CD4-positive, alpha-beta T cell treated with Interleukin-17A for 4 hours (primary cell): Measurements from ENCODE around the gene FBLN2.

Experiments used
- DNase-seq: peaks from one replicate; pipeline ENCODE4 v3.0.0-alpha.2; 2020; ENCODE audit warnings: mixed read lengths

FBLN2 gene

GRCh38 chr3:13671482-13672233, 122.7 kb downstream of the FBLN2 start:
- no peak for DNase-seq

DNA sequence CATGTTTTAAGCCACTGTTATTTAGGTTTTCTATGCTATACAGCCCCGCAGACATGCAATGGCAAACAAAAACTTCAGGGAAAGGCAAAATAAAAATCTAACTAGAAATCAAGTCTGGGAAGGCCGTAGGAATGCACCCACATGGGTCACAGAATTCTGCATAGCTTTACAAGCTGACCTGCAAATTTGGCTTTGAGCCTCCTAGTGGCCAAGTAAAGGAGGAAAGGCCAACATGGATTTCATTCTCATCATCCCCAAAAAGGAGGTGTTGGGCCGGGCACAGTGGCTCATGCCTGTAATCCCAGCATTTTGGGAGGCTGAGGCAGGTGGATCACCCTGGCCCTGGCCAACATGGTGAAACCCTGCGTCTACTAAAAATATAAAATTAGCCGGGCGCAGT, 124.3 kb downstream of the FBLN2 start:
- no peak for DNase-seq

- DNase-seq = no peak
These were observed 125.7 kb downstream of the FBLN2 start for GRCh38 chr3:13674538-13675185.

DNA sequence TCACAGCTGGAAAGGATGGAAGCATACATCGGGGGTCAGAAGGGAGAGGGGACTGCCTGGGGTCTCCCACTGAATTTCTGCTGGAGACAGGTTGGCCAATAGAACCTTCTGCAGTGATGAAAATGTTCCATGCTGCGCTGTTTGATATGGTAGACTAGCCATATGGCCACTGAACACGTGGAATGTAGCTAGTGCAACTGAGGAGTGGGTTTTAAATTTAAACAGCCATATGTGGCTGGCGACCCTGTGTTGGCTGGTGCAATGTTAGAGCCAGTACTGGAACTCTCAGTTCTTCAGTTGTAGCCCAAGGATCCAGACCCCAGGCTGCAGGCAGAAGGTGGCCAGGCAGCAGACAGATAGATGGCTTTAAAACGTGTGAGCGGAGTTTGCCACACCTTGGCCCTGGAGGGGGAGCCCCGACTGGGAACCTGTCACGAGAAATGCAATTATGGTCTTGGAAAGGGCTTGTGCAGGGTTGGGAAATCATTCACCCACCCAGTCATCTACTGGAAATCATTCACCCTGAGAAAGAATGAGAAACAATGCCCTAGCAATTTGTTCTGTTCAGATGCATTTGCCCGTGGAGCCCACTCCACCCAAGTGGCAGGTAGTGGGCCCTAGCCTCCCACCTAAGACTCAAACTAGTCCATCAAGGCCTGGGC, 127.6 kb downstream of the FBLN2 start:
- DNase-seq = no peak

GRCh38 chr3:13677272-13677671, 128.3 kb downstream of the FBLN2 start:
- no peak for DNase-seq

DNA sequence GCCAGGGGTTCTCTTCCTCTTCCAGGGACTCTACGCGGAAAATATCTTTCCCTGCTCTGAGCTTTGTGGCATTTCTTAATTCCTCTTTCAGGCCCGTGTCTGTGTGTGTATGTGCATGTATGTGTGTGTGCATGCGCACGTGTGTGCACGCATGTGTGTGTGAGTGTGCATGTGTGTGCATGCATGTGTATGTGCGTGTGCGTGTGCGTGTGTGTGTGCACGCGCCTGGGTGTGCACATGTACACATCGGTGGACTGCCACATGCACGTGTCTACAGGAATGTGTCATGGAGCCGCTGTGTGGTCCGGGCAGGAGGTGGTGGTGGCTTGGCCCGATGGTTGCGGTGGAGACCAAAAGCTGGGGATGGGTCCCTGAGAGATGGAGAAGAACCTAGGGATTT, 133.0 kb downstream of the FBLN2 start:
- no peak for DNase-seq

DNA sequence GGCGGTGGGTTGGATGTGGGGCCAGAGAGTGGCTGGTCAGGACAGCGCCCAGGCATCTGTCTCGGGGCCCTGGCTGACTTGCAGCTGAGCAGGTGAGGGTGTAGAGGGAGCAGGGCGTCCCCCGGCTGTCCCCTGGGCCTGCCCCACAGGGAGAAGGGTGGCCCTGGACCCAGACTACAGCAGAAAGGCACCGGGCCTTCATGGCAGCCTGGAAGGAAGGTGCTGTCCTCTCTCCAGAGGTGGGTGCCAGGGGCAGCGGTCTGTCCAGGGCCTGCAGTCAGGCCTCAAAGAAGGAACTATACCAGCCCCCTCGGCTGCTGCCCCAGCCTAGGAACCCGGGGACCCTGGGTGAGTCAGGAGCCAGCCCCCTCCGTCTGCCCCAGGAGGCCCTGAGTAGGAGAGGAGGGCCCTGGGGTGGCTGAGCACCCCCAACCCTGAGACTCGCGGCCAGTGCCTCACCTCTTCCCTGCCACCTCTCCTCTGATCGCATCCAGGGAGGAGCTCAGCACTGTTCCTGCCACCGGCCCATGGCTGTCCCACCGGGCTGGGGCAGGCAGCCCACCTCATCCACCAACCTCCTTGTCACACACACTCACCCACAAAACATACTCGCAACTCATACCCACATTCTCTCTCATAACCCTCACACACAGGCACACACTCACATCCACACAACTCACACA, 133.5 kb downstream of the FBLN2 start:
- no peak for DNase-seq

DNA sequence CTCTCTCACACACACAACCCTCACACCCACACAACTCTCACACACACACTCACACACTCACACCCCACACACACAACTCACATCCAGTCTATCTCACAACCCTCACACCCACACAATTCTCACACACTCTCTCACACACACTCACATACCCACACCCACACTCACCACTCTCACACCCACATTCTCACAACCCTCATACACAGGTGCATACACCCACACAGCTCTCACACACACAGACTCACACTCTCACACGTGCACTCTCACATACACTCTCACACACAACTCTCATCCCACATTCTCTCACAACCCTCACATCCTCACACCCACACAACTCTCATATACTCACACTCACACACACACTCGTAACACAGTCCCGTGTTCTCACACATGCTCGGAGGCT, 134.4 kb downstream of the FBLN2 start:
- DNase-seq = no peak

GRCh38 chr3:13683772-13684171, 134.8 kb downstream of the FBLN2 start:
- DNase-seq = no peak

- no peak for DNase-seq
These were observed 135.4 kb downstream of the FBLN2 start for GRCh38 chr3:13684350-13684749.

DNA sequence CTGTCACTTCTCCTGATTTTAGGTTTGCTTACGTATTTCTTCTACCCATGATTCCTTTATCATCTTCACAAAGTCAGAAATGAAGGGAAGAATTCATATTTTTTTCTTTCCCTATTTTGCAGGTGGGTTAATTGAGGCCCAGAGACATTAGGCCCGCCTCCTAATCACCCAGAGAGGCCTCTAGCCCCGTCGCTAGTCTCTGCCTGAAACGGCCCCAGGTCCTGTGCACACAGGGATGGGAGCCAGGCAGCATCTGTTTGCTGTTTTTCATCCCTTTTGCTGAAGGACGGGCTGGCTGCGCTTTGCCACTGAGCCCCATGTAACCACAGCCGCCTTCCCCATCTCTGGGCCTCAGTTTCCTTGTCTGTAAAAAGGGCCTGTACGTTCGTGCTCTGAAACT, 135.9 kb downstream of the FBLN2 start:
- DNase-seq = no peak

DNA sequence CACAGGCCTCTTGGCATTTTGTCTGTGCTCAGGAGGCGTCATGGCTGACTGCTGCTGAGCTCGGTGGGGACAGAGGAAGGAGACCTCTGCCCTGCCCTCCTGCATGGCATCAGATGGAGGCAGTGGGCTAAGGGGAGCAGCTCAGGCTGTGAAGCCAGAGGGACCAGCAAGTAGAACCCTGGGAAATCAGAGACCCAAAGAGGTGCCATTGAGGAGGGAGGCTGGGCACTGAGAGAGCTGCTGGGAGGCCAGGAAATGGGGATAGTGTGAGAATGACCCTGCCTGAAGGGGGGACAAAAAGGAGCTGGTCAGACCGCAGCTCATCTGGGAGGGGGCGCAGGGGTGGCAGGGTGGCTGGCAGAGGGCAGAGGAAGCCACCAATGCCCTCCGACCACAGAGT, 136.8 kb downstream of the FBLN2 start:
- no peak for DNase-seq

GRCh38 chr3:13686367-13687160, 137.6 kb downstream of the FBLN2 start:
- no peak for DNase-seq

DNA sequence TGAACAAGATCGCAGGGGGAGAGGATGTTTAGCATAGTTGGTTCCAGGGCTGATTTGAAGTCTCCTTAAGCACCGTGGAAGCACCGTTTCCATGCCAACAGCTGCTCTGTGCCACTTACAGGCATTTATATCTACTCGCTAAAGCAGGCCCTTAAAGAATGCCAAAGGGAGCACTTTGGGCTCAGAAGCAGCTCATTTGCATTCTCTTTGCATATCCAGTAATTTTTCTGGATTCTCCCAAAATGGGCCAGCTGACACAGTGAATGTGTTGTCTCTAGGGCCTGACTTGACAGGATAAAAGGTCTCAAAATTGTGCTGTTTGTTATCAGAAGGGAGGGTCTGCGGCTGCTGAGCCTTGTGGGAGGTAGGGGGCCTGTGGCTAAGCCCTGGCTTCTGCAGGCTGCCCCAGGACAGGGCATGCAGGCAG, 138.6 kb downstream of the FBLN2 start:
- no peak for DNase-seq
